H1 (cell line): ENCODE results near the gene RBFA. TPM values are rescaled to one million over a fixed set of nuclear protein-coding genes. Genes with fewer than 3 reads are reported as not detected.

Experiments used
- CTCF ChIA-PET: fragments of 300-600 bp; sonication (Branson Sonifier 250); formaldehyde crosslinking; loops from one replicate; lab custom pipeline; 2021; ENCODE audit not compliant: partially characterized antibody; lab: Charles Lee
- POLR2A ChIA-PET: fragments of 300-600 bp; sonication (Branson Sonifier 250); formaldehyde crosslinking; loops from one replicate; lab custom pipeline; 2021; ENCODE audit warnings: inconsistent platforms; ENCODE audit not compliant: partially characterized antibody; lab: Charles Lee
- DNase-seq, 2 experiments: peaks; one replicate each; pipeline versions ENCODE4 v3.0.0 to v3.0.0-alpha.2; 2010 to 2022; ENCODE audit warnings: low spot score in 2 of 2, low read depth in 1 of 2, mixed read lengths in 1 of 2
- FAIRE-seq: peaks from 2 replicates; lab custom pipeline; 2011; peaks lifted over from hg19 to GRCh38; lab: Jason Lieb, UNC
- H2AFZ ChIP-seq: 2 replicates; pipeline ENCODE4 v1.8.1; 2012; ENCODE audit warnings: low read length, inconsistent platforms
- H2AK5ac ChIP-seq: 2 replicates; pipeline ENCODE4 v1.6.1; 2013; ENCODE audit warnings: low read depth, low read length
- H2BK120ac ChIP-seq: replicated peaks from 2 replicates; pipeline ENCODE3; 2013; ENCODE audit warnings: low read depth, low read length, inconsistent platforms
- H2BK12ac ChIP-seq: 2 replicates; pipeline ENCODE4 v1.6.1; 2013; ENCODE audit warnings: low read depth, low read length
- H2BK15ac ChIP-seq: 2 replicates; pipeline ENCODE4 v1.6.1; 2013; ENCODE audit warnings: low read length
- H2BK20ac ChIP-seq: 2 replicates; pipeline ENCODE4 v1.6.1; 2013; ENCODE audit warnings: low read length
- H2BK5ac ChIP-seq: 2 replicates; pipeline ENCODE4 v1.6.1; 2013; ENCODE audit warnings: low read depth, low read length
- H3K14ac ChIP-seq: 2 replicates; pipeline ENCODE4 v1.6.1; 2013; ENCODE audit warnings: inconsistent platforms; ENCODE audit not compliant: insufficient read length
- H3K18ac ChIP-seq: 2 replicates; pipeline ENCODE4 v1.6.1; 2013; ENCODE audit warnings: low read length; ENCODE audit errors: extremely low read depth
- H3K23ac ChIP-seq: 2 replicates; pipeline ENCODE4 v1.6.1; 2013; ENCODE audit warnings: inconsistent platforms; ENCODE audit not compliant: insufficient read length
- H3K23me2 ChIP-seq: 2 replicates; pipeline ENCODE4 v1.6.1; 2013; ENCODE audit warnings: low read depth, low read length
- H3K27ac ChIP-seq: 2 replicates; pipeline ENCODE4 v1.6.1; 2011; ENCODE audit warnings: low read depth, low read length, inconsistent platforms
- H3K27me3 ChIP-seq, 4 experiments: replicated peaks in 1 of 4; 1 replicate in 1 of 4; 2 replicates in 3 of 4; pipeline versions ENCODE4 v1.6.1 to v1.8.1; 2011 to 2013; ENCODE audit warnings: low read length in 3 of 4, mild to moderate bottlenecking in 3 of 4, inconsistent platforms in 2 of 4, mixed read lengths in 2 of 4, moderate library complexity in 1 of 4; ENCODE audit not compliant: control insufficient read depth in 3 of 4, insufficient read depth in 3 of 4; ENCODE audit errors: extremely low read depth in 1 of 4
- H3K36me3 ChIP-seq, 4 experiments: 2 replicates each; pipeline versions ENCODE4 v1.6.1 to v1.8.1; 2011 to 2013; ENCODE audit warnings: mild to moderate bottlenecking in 4 of 4, low read length in 3 of 4, moderate library complexity in 2 of 4, control low read depth in 1 of 4, inconsistent platforms in 1 of 4; ENCODE audit not compliant: insufficient read depth in 4 of 4, control insufficient read depth in 2 of 4
- H3K4ac ChIP-seq: replicated peaks from 2 replicates; pipeline ENCODE3; 2013; ENCODE audit warnings: low read length, low read depth, mixed read lengths, inconsistent platforms; ENCODE audit not compliant: insufficient read length
- H3K4me1 ChIP-seq, 4 experiments: replicated peaks in 1 of 4; 1 replicate in 1 of 4; 2 replicates in 3 of 4; pipeline versions ENCODE4 v1.6.1 to v1.8.1; 2011 to 2013; ENCODE audit warnings: low read length in 3 of 4, inconsistent platforms in 2 of 4, mixed read lengths in 1 of 4; ENCODE audit not compliant: insufficient read depth in 4 of 4, control insufficient read depth in 3 of 4
- H3K4me2 ChIP-seq, 2 experiments: 2 replicates each; pipeline versions ENCODE4 v1.6.1 to v1.8.1; 2011 to 2013; ENCODE audit warnings: low read depth in 2 of 2, low read length in 2 of 2, control low read depth in 1 of 2, inconsistent platforms in 1 of 2, mild to moderate bottlenecking in 1 of 2; ENCODE audit not compliant: insufficient read depth in 1 of 2
- H3K4me3 ChIP-seq, 4 experiments: fragments of 200-600, 300-600 bp in 1 of 4; sonication (generic), shearing (Covaris generic), sonication (Bioruptor Twin) in 1 of 4; 2 replicates each; pipeline versions ENCODE4 v1.5.1 to v1.8.1; 2011 to 2016; ENCODE audit warnings: low read length in 4 of 4, low read depth in 3 of 4, control low read depth in 2 of 4, inconsistent platforms in 2 of 4, mild to moderate bottlenecking in 2 of 4, mixed read lengths in 1 of 4, moderate library complexity in 1 of 4; ENCODE audit not compliant: insufficient read depth in 2 of 4; ENCODE audit errors: extremely low read depth in 1 of 4
- H3K56ac ChIP-seq: replicated peaks from 2 replicates; pipeline ENCODE3; 2013; ENCODE audit warnings: low read depth, mild to moderate bottlenecking, mixed read lengths, low read length, inconsistent platforms; ENCODE audit not compliant: insufficient read length
- H3K79me1 ChIP-seq: 2 replicates; pipeline ENCODE4 v1.6.1; 2013; ENCODE audit warnings: low read depth, low read length, control low read depth
- H3K79me2 ChIP-seq, 2 experiments: 2 replicates each; pipeline versions ENCODE4 v1.6.1 to v1.8.1; 2012 to 2013; ENCODE audit warnings: low read length in 2 of 2, mild to moderate bottlenecking in 2 of 2, inconsistent platforms in 1 of 2; ENCODE audit not compliant: insufficient read depth in 2 of 2, control insufficient read depth in 1 of 2
- H3K9ac ChIP-seq, 4 experiments: replicated peaks in 1 of 4; 1 replicate in 1 of 4; 2 replicates in 3 of 4; pipeline versions ENCODE4 v1.6.1 to v1.8.1; 2011 to 2013; ENCODE audit warnings: low read depth in 3 of 4, low read length in 3 of 4, control low read depth in 2 of 4, mild to moderate bottlenecking in 2 of 4, moderate library complexity in 2 of 4, inconsistent platforms in 1 of 4; ENCODE audit errors: extremely low read depth in 1 of 4
- H3K9me3 ChIP-seq, 2 experiments: 2 replicates each; pipeline versions ENCODE4 v1.6.1 to v1.8.1; 2012 to 2013; ENCODE audit warnings: mild to moderate bottlenecking in 2 of 2, moderate library complexity in 2 of 2, control low read depth in 1 of 2, inconsistent platforms in 1 of 2, low read depth in 1 of 2, low read length in 1 of 2, mixed read lengths in 1 of 2; ENCODE audit not compliant: insufficient read depth in 2 of 2
- H4K20me1 ChIP-seq, 2 experiments: replicated peaks in 1 of 2; 2 replicates each; pipeline versions ENCODE3 to v1.8.1; 2011 to 2013; ENCODE audit warnings: inconsistent platforms in 2 of 2, low read length in 2 of 2, mild to moderate bottlenecking in 1 of 2; ENCODE audit not compliant: insufficient read depth in 2 of 2, control insufficient read depth in 1 of 2
- H4K5ac ChIP-seq: 2 replicates; pipeline ENCODE4 v1.6.1; 2013; ENCODE audit warnings: low read length, low read depth, mixed read lengths, inconsistent platforms; ENCODE audit not compliant: insufficient read length
- H4K8ac ChIP-seq: 2 replicates; pipeline ENCODE4 v1.8.0; 2013; ENCODE audit warnings: mild to moderate bottlenecking, moderate library complexity, low read length, inconsistent platforms; ENCODE audit not compliant: insufficient read depth; ENCODE audit errors: extremely low read depth
- H4K91ac ChIP-seq: replicated peaks from 2 replicates; pipeline ENCODE3; 2013; ENCODE audit warnings: low read length, mixed read lengths, inconsistent platforms; ENCODE audit not compliant: insufficient read length
- BACH1 ChIP-seq: IDR thresholded peaks from 2 replicates; pipeline ENCODE4 v1.6.1; 2012; ENCODE audit warnings: low read length, improper control_type of control experiment
- GABPA ChIP-seq: IDR thresholded peaks from 2 replicates; pipeline ENCODE4 v1.6.1; 2011; ENCODE audit warnings: mild to moderate bottlenecking, low read length, moderate library complexity, borderline replicate concordance; ENCODE audit not compliant: insufficient read depth
- KDM1A ChIP-seq: fragments of 200-600, 300-600 bp; sonication (generic); IDR thresholded peaks from 2 replicates; pipeline ENCODE4 v1.7.1; 2016; ENCODE audit warnings: mild to moderate bottlenecking, low read length, borderline replicate concordance
- SIRT6 ChIP-seq: IDR thresholded peaks from one replicate; pipeline ENCODE4 v1.7.1; 2012; ENCODE audit warnings: low read length, inconsistent platforms
- SP1 ChIP-seq: IDR thresholded peaks from 2 replicates; pipeline ENCODE4 v1.6.1; 2011; ENCODE audit warnings: low read depth, low read length
- WGBS, 2 experiments: shearing (Covaris generic) in 1 of 2; methylation state at CpG; one replicate each; pipeline versions ENCODE4 v1.1.6 to v1.1.7; 2013 to 2015; ENCODE audit warnings: low lambda C conversion rate in 2 of 2, mixed read lengths in 2 of 2, inconsistent platforms in 1 of 2, low coverage in 1 of 2, missing lambda C conversion rate in 1 of 2; ENCODE audit not compliant: insufficient replicate concordance in 2 of 2, insufficient coverage in 1 of 2, insufficient read length in 1 of 2; ENCODE audit errors: extremely low coverage in 1 of 2, missing lambda C conversion rate in 1 of 2; 5-methylcytosine and 5-hydroxymethylcytosine counted together
- polyA plus RNA-seq, 7 experiments: library from polyadenylated mRNA; depleted of rRNA in 3 of 7; stranded (reverse) in 5 of 7; unstranded in 2 of 7; fragments of >200 nt in 5 of 7; fragments of 200-250 nt in 2 of 7; gene quantifications; 1 replicate in 5 of 7; 2 replicates in 1 of 7; 4 replicates in 1 of 7; pipeline versions ENCODE4 v1.2.1 to v1.2.3, GENCODE V29; 2011 to 2013; ENCODE audit warnings: missing spikeins in 2 of 7, mixed read lengths in 2 of 7
- total RNA-seq: library from RNA; stranded (reverse); fragmentation: NEBNext Ultra II Directional; extraction: Animal tissue kit (Norgen Biotek cat#: 25700); gene quantifications from 2 replicates; pipeline ENCODE4 v1.2.1, GENCODE V29; 2021

The RBFA gene
- total and polyA plus RNA-seq, 2 of the 8 experiments (the other 6 are each of a cell fraction or from before 2014, with no cell fraction given): 19.2 to 29.5 TPM

GRCh38 chr18:79991494-79991893 is 42.7 kb upstream of the RBFA start:
- Histone ChIP-seq H2BK5ac (no peak overlapping the region), H3K79me2 (peaks cover 9 to 17% of the 10 kb centered on the region in 2 experiments)
- WGBS, 2 experiments: 89% methylated on average over 2 of the region's 2 CpGs; no CpG with 5 or more reads in 1 of the 2 experiments
- TF ChIP-seq SIRT6 (no peak), SP1 (no peak), GABPA (no peak), BACH1 (no peak), KDM1A (no peak)

More at GRCh38 chr18:79991494-79991893, 42.7 kb upstream of the RBFA start:
- H2BK120ac ChIP-seq: no peak overlapping the region
- no peak overlapping the region for H4K8ac ChIP-seq
- peaks cover 5% of the 10 kb centered on the region; the same call in 1 of the 2 replicates for H3K23me2 ChIP-seq
- H3K14ac ChIP-seq: no peak overlapping the region
- no peak overlapping the region for H2AFZ ChIP-seq
- H3K4me1 ChIP-seq: peaks cover 0 to 4% (median 2%) of the 10 kb centered on the region in 4 experiments; a peak in 4 of 7 replicates
- 0 out of 2 replicates have a peak, but pooled peaks cover 1% of the 10 kb centered on the region for H3K79me1 ChIP-seq
- no peaks in the 10 kb centered on the region for H3K27me3 ChIP-seq
- peaks cover 4 to 5% of the 10 kb centered on the region in 2 experiments for H4K20me1 ChIP-seq
- H2BK15ac ChIP-seq: no peak overlapping the region
- H3K23ac ChIP-seq: no peak overlapping the region
- no peak overlapping the region for H4K5ac ChIP-seq
- no peak overlapping the region for H3K4me2 ChIP-seq
- POLR2A ChIA-PET: interaction anchor here (0.9 to 1.0 kb wide), 2 partner anchors 12 to 54 kb away, joined by 3 read pairs; no protein-coding TSS in a partner anchor
- H3K56ac ChIP-seq: no peak overlapping the region
- H2BK20ac ChIP-seq: no peak overlapping the region
- no peak overlapping the region for H2BK12ac ChIP-seq
- no peak for DNase-seq
- CTCF ChIA-PET: no interaction called here
- no peak overlapping the region for H4K91ac ChIP-seq
- H3K18ac ChIP-seq: no peak overlapping the region
- no peak for FAIRE-seq
- no peak overlapping the region for H3K4me3 ChIP-seq
- H2AK5ac ChIP-seq: no peak overlapping the region
- H3K36me3 ChIP-seq: peaks cover 0 to under 1% (median 0%) of the 10 kb centered on the region in 4 experiments; a peak in 2 of 8 replicates
- no peak overlapping the region for H3K9ac ChIP-seq
- H3K9me3 ChIP-seq: no peaks in the 10 kb centered on the region
- no peak overlapping the region for H3K27ac ChIP-seq
- H3K4ac ChIP-seq: no peak overlapping the region
